CD4-positive, alpha-beta T cell (primary cell): ENCODE data around the gene SLC9A5. TPM values are rescaled to one million over a fixed set of nuclear protein-coding genes. Genes with fewer than 3 reads are reported as not detected.
A peak's percentile ranks its signal among the peaks of the same experiment; 100 is the strongest.

Experiments used
- ATAC-seq: fragments of 200-7000 bp; cut with Tn5 transposase; one replicate; pipeline ENCODE4 v1.10.0; 2022; ENCODE audit warnings: mild to moderate bottlenecking; ENCODE audit not compliant: poor library complexity
- CTCF ChIA-PET: fragments of 350-600 bp; sonication (Branson Sonifier 250); formaldehyde crosslinking; loops from one replicate; lab custom pipeline; 2021; ENCODE audit warnings: antibody characterized with exemption, inconsistent platforms; lab: Charles Lee
- POLR2A ChIA-PET: fragments of 350-600 bp; sonication (Branson Sonifier 250); formaldehyde crosslinking; loops from one replicate; lab custom pipeline; 2021; ENCODE audit warnings: antibody characterized with exemption, inconsistent platforms; lab: Charles Lee
- DNase-seq, 14 experiments: peaks; one replicate each; pipeline ENCODE4 v3.0.0-alpha.2; 2013 to 2020; ENCODE audit warnings: mixed read lengths in 2 of 14
- H3K27ac ChIP-seq, 2 donors: one replicate each; pipeline versions ENCODE4 v1.5.1 to v1.7.0; 2013; ENCODE audit warnings: low read length in 2 of 2, low read depth in 1 of 2, mild to moderate bottlenecking in 1 of 2
- H3K27me3 ChIP-seq, 2 experiments: 1 replicate in 1 of 2; 2 replicates in 1 of 2; pipeline versions ENCODE4 v1.6.1 to v1.7.0; 2013; ENCODE audit warnings: low read length in 2 of 2, control low read depth in 1 of 2, mild to moderate bottlenecking in 1 of 2, moderate library complexity in 1 of 2; ENCODE audit not compliant: insufficient read depth in 2 of 2, control insufficient read depth in 1 of 2
- H3K36me3 ChIP-seq: one replicate; pipeline ENCODE4 v1.6.1; 2013; ENCODE audit warnings: low read length, control low read depth; ENCODE audit not compliant: insufficient read depth
- H3K4me1 ChIP-seq: one replicate; pipeline ENCODE4 v1.6.1; 2013; ENCODE audit warnings: low read length, control low read depth; ENCODE audit not compliant: insufficient read depth
- H3K4me3 ChIP-seq: one replicate; pipeline ENCODE4 v1.5.1; 2013; ENCODE audit warnings: mild to moderate bottlenecking, low read length, moderate library complexity
- H3K9me3 ChIP-seq, 2 experiments: 1 replicate in 1 of 2; 2 replicates in 1 of 2; pipeline versions ENCODE4 v1.6.1 to v1.7.0; 2013; ENCODE audit warnings: low read length in 2 of 2, mild to moderate bottlenecking in 2 of 2, control low read depth in 1 of 2, moderate library complexity in 1 of 2; ENCODE audit not compliant: control insufficient read depth in 1 of 2, insufficient read depth in 1 of 2
- H3K27ac Mint-ChIP-seq: one replicate; pipeline ENCODE4 v1.8.0; 2020; ENCODE audit warnings: mixed read lengths
- H3K27me3 Mint-ChIP-seq: one replicate; pipeline ENCODE4 v1.8.0; 2021; ENCODE audit warnings: mixed read lengths
- H3K36me3 Mint-ChIP-seq: one replicate; pipeline ENCODE4 v1.8.0; 2021; ENCODE audit warnings: low read depth, mixed read lengths
- H3K4me1 Mint-ChIP-seq: one replicate; pipeline ENCODE4 v1.8.0; 2021; ENCODE audit warnings: low read depth, mixed read lengths
- H3K4me3 Mint-ChIP-seq: one replicate; pipeline ENCODE4 v1.8.0; 2020; ENCODE audit warnings: mild to moderate bottlenecking, mixed read lengths
- H3K9me3 Mint-ChIP-seq: one replicate; pipeline ENCODE4 v1.8.0; 2020; ENCODE audit warnings: mixed read lengths
- CTCF ChIP-seq: fragments of 200-600 bp; IDR thresholded peaks from one replicate; pipeline ENCODE4 v1.8.0; 2022; ENCODE audit warnings: antibody characterized with exemption, mild to moderate bottlenecking
- intact Hi-C, 2 experiments: fragments of 100-400 bp; cut with DNase I in 1 of 2; cut with micrococcal nuclease in 1 of 2; formaldehyde crosslinking; loops; one replicate each; pipeline versions ENCODE4 v1.15.1 to v1.9.0; 2023 to 2025; cut with DNase I, micrococcal nuclease
- total RNA-seq, 174 experiments: library from RNA in 2 of 174; stranded (reverse) in 2 of 174; gene quantifications; one replicate each; pipeline ENCODE4 v1.2.3 and lab custom pipeline; 2021 to 2026

The SLC9A5 gene
- total RNA-seq, 2 experiments from 2014 or later, result 3.1 TPM

GRCh38 chr16:67278773-67279295 is 30.1 kb downstream of the SLC9A5 start:
- Mint-ChIP-seq H3K27ac (peak overlapping the region; percentile 64), H3K27me3 (no peaks in the 10 kb centered on the region), H3K36me3 (peaks cover 23% of the 10 kb centered on the region), H3K9me3 (no peaks in the 10 kb centered on the region), H3K4me3 (peak overlapping the region; percentile 88), H3K4me1 (peaks cover 17% of the 10 kb centered on the region)
- H3K27me3 ChIP-seq, result no peaks in the 10 kb centered on the region
- TF ChIP-seq CTCF, result no peak
- ChIA-PET CTCF (interaction anchor here (1.3 to 1.5 kb wide), 2 partner anchors 10 to 35 kb away, joined by 4 read pairs; no protein-coding TSS in a partner anchor), POLR2A (interaction anchor here (0.6 kb wide), 1 partner anchor 300 kb away, joined by 3 read pairs; no protein-coding TSS in a partner anchor)
- peak; percentile 61 for ATAC-seq
- DNase-seq, result peak; percentile 13 to 71 (median 33)
- peaks cover 27% of the 10 kb centered on the region for H3K4me1 ChIP-seq
- peak overlapping the region; percentile 74 for H3K4me3 ChIP-seq
- H3K9me3 ChIP-seq, result no peaks in the 10 kb centered on the region
- H3K27ac ChIP-seq, result peak overlapping the region in 1 of 2 donors; percentile 27
- peaks cover 9% of the 10 kb centered on the region for H3K36me3 ChIP-seq
- intact Hi-C loops, result loop anchor here in 1 of 2 experiments (5.0 kb wide), 2 partner anchors 52 to 118 kb away; partner anchors contain the start of gene TMEM208

GRCh38 chr16:67279296-67280089 is 30.7 kb downstream of the SLC9A5 start, which contains the start of gene PLEKHG4:
Gene PLEKHG4 (plus strand): TSS chr16:67279532. CDS start chr16:67280045, 513 bp downstream.
- no peaks in the 10 kb centered on the region for H3K9me3 Mint-ChIP-seq
- Histone ChIP-seq H3K4me3 (peak within 1 kb of the TSS; percentile 74), H3K9me3 (no peaks in the 10 kb centered on the region), H3K27me3 (no peaks in the 10 kb centered on the region), H3K4me1 (peaks cover 27% of the 10 kb centered on the region), H3K36me3 (peaks cover 9% of the 10 kb centered on the region), H3K27ac (peak within 1 kb of the TSS in 1 of 2 donors; percentile 27)
- H3K36me3 Mint-ChIP-seq, result peaks cover 23% of the 10 kb centered on the region
- ATAC-seq (peak; percentile 97), DNase-seq (peak; percentile 65 to 92 (median 76))
- peak within 1 kb of the TSS; percentile 88 for H3K4me3 Mint-ChIP-seq
- peak; percentile 55 for TF ChIP-seq CTCF
- ChIA-PET POLR2A (interaction anchor here (0.6 kb wide), 1 partner anchor 300 kb away, joined by 3 read pairs; no protein-coding TSS in a partner anchor), CTCF (interaction anchor here (1.5 kb wide), 1 partner anchor 9 kb away, joined by 4 read pairs; no protein-coding TSS in a partner anchor)
- H3K4me1 Mint-ChIP-seq, result peaks cover 17% of the 10 kb centered on the region
- no peaks in the 10 kb centered on the region for H3K27me3 Mint-ChIP-seq
- H3K27ac Mint-ChIP-seq, result peak within 1 kb of the TSS; percentile 64
- intact Hi-C loops, result loop anchor here in 1 of 2 experiments (1.0 to 10.0 kb wide), 4 partner anchors 16 to 195 kb away; partner anchors contain the start of gene TMEM208

- peak overlapping the region; percentile 34 for H3K4me3 Mint-ChIP-seq
Observed at GRCh38 chr16:67280090-67281015, 31.6 kb downstream of the SLC9A5 start.

More at GRCh38 chr16:67280090-67281015, 31.6 kb downstream of the SLC9A5 start:
- intact Hi-C loops, result loop anchor here in 1 of 2 experiments (1.0 to 10.0 kb wide), 2 partner anchors 15 to 194 kb away; no protein-coding TSS in a partner anchor
- H3K4me3 ChIP-seq, result peak overlapping the region; percentile 19
- Mint-ChIP-seq H3K4me1 (peaks cover 17% of the 10 kb centered on the region), H3K27ac (no peak overlapping the region), H3K27me3 (no peaks in the 10 kb centered on the region), H3K36me3 (peaks cover 23% of the 10 kb centered on the region), H3K9me3 (no peaks in the 10 kb centered on the region)
- TF ChIP-seq CTCF, result no peak
- H3K27ac ChIP-seq, result no peak overlapping the region
- ATAC-seq (no peak), DNase-seq (no peak)
- H3K27me3 ChIP-seq, result no peaks in the 10 kb centered on the region
- peaks cover 27% of the 10 kb centered on the region for H3K4me1 ChIP-seq
- POLR2A ChIA-PET, result no interaction called here
- CTCF ChIA-PET, result no interaction called here
- no peaks in the 10 kb centered on the region for H3K9me3 ChIP-seq
- peaks cover 9% of the 10 kb centered on the region for H3K36me3 ChIP-seq
